Muscle layer of duodenum (tissue), 2 donors: Measurements from ENCODE around the gene TSPAN14.

Experiments
- H3K27ac ChIP-seq: one replicate; pipeline ENCODE4 v1.7.0; 2013; ENCODE audit warnings: mild to moderate bottlenecking, low read length
- H3K27me3 ChIP-seq: one replicate; pipeline ENCODE4 v1.7.0; 2013; ENCODE audit warnings: low read depth, mild to moderate bottlenecking, control low read depth, low read length
- H3K36me3 ChIP-seq, 2 donors: one replicate each; pipeline ENCODE4 v1.7.0; 2013; ENCODE audit warnings: low read length in 2 of 2, control low read depth in 1 of 2, mild to moderate bottlenecking in 1 of 2; ENCODE audit not compliant: insufficient read depth in 2 of 2, control insufficient read depth in 1 of 2
- H3K4me1 ChIP-seq, 2 donors: one replicate each; pipeline ENCODE4 v1.7.0; 2013; ENCODE audit warnings: low read length in 2 of 2, mild to moderate bottlenecking in 2 of 2, control low read depth in 1 of 2, moderate library complexity in 1 of 2; ENCODE audit not compliant: insufficient read depth in 2 of 2, control insufficient read depth in 1 of 2
- H3K4me3 ChIP-seq, 2 donors: one replicate each; pipeline ENCODE4 v1.7.0; 2013; ENCODE audit warnings: low read length in 2 of 2, low read depth in 1 of 2, mild to moderate bottlenecking in 1 of 2
- H3K9me3 ChIP-seq, 2 donors: one replicate each; pipeline ENCODE4 v1.7.0; 2013; ENCODE audit warnings: low read length in 2 of 2, control low read depth in 1 of 2, mild to moderate bottlenecking in 1 of 2; ENCODE audit not compliant: control insufficient read depth in 1 of 2
- donor health status: healthy.

Gene TSPAN14

DNA sequence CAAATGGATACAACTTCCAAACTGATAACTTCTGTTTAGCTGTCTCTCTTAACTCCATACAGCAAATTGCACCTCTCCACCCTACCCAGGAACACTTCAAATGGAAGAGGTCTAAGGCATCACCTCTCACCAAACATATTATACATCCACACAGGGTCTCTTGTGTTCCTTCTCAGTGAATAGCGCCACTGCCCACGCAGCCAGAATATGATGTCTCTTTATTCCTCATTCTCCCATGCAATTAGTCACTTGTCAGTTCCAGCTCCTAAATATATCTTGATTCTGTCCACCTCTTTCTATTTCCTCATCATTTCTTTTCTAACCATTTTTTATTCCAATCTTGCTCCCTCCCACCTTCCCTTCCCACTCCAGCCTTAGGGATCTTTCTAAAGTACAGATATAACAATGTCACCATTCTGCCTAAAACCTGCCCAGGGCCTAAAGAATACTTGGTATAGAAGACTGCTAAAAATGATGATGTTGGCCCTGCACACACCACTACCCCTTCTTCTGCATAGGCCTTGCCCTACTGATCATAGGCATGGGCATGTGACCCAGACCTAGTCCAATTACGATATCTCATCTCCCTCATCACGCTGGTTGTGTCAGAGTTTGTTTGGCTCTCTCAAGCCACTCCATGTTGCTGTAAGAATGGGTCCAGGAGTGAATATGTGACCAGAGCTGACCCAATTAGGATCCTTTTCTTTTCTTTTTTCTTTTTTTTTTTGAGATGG, 5.7 kb upstream of the TSPAN14 start:
- H3K9me3 ChIP-seq = no peaks in the 10 kb centered on the region
- no peaks in the 10 kb centered on the region for H3K36me3 ChIP-seq
- H3K27ac ChIP-seq = no peak overlapping the region
- H3K4me3 ChIP-seq = no peak overlapping the region
- peaks cover 0 to 12% of the 10 kb centered on the region in 2 donors for H3K4me1 ChIP-seq
- H3K27me3 ChIP-seq = no peaks in the 10 kb centered on the region

DNA sequence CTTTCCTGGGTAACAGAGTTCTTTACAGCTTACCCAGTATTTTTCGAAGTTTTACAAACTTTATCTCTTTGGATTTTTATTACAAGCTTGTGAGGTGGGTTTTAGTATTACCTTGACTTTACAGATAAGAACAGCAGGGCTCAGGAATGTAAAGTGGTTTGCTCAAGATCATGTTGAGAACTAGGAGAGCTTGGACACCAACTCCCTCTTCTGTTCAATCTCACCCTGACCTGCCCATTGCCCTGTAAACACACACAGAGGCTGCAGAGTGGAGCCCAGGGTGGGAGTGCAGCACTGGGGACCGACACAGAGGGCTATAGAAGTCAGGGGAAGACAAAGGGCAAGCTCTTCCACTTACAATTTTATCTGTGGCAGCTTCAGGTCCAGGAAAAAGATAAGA, 4.6 kb upstream of the TSPAN14 start:
- H3K4me3 ChIP-seq = no peak overlapping the region
- H3K4me1 ChIP-seq = peaks cover 0 to 1% of the 10 kb centered on the region in 2 donors
- no peaks in the 10 kb centered on the region for H3K36me3 ChIP-seq
- H3K27me3 ChIP-seq = no peaks in the 10 kb centered on the region
- H3K27ac ChIP-seq = no peak overlapping the region
- no peaks in the 10 kb centered on the region for H3K9me3 ChIP-seq

DNA sequence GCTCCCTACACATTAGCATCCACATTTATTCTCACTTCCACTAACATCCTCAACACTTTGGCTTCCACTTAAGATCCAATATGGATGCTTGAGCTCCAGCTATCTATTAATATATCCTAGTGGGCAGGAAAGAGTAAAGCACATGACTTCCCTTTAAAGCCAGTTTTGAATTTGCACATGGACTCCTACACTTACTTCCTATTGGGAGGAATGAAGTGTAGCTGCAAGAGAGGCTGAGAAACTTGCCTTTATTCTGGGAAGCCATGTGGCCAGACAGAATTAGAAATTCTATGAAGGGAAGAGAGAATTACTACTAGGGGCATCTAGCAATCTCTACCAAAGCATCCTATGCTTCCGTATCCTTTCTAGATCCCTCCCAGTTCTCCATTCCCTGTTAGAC, 3.0 kb upstream of the TSPAN14 start:
- H3K27me3 ChIP-seq = no peaks in the 10 kb centered on the region
- H3K27ac ChIP-seq = no peak overlapping the region
- no peak overlapping the region for H3K4me3 ChIP-seq
- no peaks in the 10 kb centered on the region for H3K36me3 ChIP-seq
- H3K4me1 ChIP-seq = peaks cover 6 to 7% of the 10 kb centered on the region in 2 donors
- H3K9me3 ChIP-seq = no peaks in the 10 kb centered on the region

DNA sequence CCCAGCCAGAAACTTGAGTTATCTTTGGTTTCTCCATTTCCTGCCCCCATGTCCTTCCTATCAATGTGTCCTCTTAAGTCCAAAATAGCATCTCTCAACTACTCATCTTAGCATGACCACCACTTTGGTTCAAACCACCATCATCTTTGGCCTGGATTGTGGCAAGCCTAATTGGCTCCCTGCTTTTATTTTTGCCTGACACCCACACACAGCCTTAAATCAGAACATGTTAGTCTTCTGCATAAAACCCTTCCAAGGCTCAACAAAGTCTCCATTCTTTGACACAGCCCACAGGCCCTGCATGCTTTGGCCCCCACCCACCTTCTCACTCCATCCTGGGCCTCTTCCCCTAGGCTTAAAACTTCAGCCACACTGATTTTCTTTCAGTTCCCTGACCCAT, 2.0 kb upstream of the TSPAN14 start:
- no peaks in the 10 kb centered on the region for H3K9me3 ChIP-seq
- no peaks in the 10 kb centered on the region for H3K36me3 ChIP-seq
- no peak overlapping the region for H3K27ac ChIP-seq
- H3K4me1 ChIP-seq = peaks cover 10 to 13% of the 10 kb centered on the region in 2 donors
- H3K4me3 ChIP-seq = no peak overlapping the region
- no peaks in the 10 kb centered on the region for H3K27me3 ChIP-seq

DNA sequence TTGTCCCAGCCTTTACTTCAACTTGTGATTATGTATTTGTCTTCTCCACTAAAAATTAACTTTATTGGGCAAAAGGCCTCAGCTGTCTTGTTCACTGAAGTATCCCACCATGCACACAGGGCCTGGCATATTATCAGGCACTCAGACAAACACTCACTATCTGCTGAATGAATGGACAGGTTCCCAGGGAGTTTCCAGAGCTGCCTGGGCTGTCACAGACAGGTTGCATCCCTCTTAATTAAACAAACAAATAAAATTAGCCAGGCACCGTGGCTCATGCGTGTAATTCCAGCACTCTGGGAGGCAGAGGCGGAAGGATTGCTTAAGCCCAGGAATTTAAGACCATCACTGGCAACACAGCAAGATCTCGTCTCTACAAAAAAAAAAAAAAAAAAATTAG, 1.5 kb upstream of the TSPAN14 start:
- H3K27ac ChIP-seq = no peak overlapping the region

DNA sequence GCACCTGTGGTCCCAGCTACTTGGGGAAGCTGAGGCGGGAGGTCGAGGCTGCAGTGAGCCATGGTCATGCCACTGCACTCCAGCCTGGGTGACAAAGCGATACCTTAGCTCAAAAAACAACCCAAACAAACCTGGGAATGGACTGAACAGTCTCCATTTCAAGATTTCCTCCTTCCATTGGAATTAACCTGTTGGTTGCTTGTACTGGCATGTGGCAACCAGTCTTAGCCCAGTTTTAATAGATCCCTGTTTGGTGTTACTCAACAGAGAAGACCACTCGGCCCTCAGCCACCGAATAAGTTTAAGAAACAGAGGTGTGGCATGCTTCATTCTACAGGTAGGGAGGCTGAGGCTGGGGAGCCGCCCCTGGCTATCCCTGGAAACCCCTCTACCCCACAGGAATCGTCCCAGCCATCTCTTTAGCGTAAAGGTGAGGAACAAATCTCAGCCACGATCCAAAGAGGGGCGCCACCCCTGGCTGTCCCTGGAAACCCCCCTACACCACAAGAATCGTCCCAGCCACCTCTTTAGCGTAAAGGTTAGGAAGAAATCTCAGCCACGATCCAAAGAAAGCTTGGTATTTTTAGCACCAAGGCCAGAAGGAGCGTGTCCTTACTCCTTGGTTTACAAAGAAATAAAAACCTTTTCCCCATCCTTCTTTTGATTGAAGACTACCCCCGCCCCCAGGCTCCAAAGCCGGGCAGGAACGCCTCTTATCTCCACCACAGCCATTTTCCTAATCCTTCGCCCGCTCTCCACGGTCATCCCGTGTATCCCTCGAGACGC, 861 bp upstream of the TSPAN14 start:
- Histone ChIP-seq H3K27me3 (no peaks in the 10 kb centered on the region), H3K9me3 (no peaks in the 10 kb centered on the region), H3K4me1 (peaks cover 17 to 19% of the 10 kb centered on the region in 2 donors), H3K4me3 (peak overlapping the region; percentile 55 to 58), H3K36me3 (no peaks in the 10 kb centered on the region), H3K27ac (peak overlapping the region; percentile 66)

More for the DNA sequence above, 1.5 kb upstream of the TSPAN14 start:
- H3K9me3 ChIP-seq = no peaks in the 10 kb centered on the region
- H3K36me3 ChIP-seq = no peaks in the 10 kb centered on the region
- peaks cover 13 to 16% of the 10 kb centered on the region in 2 donors for H3K4me1 ChIP-seq
- no peaks in the 10 kb centered on the region for H3K27me3 ChIP-seq
- H3K4me3 ChIP-seq = no peak overlapping the region

DNA sequence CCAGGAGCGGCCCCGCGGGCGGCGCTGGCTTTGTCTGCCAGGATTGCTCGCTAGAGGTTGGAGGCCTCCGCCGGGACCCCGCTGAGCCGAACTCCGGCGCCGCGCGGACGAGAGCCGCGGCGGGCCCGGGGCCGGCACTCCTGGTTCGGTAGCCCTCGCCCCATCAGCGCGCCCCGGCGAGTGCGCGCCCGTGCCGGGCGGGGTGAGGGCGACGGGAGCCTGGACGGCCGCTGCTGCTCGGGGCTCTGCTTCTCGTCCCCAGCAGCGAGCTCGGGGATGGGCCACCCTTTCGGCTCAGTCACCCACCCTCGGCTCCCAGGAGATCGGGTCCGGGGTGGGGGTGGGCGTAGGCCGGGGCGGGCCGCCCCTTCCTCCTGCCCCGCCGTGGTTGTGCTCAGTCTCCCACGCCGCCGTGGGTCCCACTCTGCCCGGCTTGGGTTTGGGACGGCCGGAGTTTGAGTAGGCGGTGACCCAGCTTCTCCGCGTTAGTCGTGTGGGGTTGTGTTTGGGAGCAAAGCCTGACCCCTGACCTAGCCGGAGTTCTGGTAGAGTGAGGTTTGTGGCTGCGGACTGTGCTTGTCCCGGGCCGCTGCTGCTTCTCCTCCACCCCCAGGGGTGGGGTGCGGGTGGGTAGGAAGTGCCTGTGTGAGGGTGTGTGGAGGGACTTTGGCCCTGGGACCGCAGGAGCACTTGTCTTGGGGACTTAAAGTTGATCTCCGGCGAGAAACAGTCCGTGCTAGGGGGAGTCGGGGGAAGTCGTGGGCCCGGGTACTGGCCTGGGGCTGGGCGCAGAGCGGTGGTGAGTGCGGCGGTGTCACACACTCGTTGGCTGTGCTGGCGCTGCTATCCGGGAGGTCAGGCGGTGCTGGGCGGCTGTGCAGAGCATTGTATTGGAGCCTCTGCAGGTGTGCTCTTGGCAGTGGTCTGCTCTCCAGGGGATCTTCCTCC, 677 bp downstream of the TSPAN14 start:
- peak overlapping the region; percentile 84 to 85 for H3K4me3 ChIP-seq
- H3K27ac ChIP-seq = peak overlapping the region; percentile 74
- H3K9me3 ChIP-seq = no peaks in the 10 kb centered on the region
- peaks cover 25 to 29% of the 10 kb centered on the region in 2 donors for H3K4me1 ChIP-seq
- no peaks in the 10 kb centered on the region for H3K27me3 ChIP-seq
- no peaks in the 10 kb centered on the region for H3K36me3 ChIP-seq

DNA sequence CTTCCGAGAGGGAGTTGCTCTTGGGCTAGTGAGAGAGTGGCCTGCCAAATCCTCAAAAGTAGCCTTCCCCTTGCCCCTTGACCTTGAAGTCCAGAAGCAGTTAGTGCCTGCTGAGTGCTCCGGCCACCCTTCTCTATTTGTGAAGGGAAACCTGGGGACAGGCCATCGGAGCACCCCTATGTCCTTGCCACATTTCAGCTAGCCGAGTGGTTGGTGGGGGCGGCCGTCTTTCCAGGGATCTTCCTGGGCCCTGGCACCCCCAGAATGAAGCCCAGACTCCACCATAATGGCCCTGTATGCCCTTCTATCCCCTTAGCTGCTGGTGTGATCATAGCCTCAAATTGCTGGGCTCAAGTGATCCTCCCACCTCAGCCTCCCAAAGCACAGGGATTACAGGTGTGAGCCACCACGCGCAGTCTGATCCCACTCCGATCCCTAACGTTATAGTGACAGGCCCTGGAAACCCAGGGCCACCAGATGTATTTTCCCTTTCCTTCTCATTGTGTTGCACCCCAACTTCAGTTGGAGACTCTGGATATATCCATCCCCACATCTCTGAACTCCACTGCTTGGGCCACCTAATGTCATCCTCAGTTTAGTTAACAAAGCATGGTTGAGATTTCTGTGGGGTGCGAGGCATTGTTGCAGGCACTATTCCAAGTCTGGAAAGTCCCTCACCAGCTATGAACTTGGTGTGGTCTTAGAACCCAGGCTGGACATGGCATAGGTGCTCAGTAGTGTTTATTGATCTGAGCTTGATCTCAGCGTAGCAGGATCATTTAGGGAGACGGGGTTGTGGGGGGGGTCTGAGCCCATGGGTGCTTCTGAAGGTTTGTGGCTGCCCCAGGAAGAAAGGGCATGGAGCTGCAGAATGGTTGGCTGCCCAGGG, 1.6 kb downstream of the TSPAN14 start:
- peak overlapping the region; percentile 74 for H3K27ac ChIP-seq
- H3K4me1 ChIP-seq = peaks cover 34 to 38% of the 10 kb centered on the region in 2 donors
- no peaks in the 10 kb centered on the region for H3K9me3 ChIP-seq

DNA sequence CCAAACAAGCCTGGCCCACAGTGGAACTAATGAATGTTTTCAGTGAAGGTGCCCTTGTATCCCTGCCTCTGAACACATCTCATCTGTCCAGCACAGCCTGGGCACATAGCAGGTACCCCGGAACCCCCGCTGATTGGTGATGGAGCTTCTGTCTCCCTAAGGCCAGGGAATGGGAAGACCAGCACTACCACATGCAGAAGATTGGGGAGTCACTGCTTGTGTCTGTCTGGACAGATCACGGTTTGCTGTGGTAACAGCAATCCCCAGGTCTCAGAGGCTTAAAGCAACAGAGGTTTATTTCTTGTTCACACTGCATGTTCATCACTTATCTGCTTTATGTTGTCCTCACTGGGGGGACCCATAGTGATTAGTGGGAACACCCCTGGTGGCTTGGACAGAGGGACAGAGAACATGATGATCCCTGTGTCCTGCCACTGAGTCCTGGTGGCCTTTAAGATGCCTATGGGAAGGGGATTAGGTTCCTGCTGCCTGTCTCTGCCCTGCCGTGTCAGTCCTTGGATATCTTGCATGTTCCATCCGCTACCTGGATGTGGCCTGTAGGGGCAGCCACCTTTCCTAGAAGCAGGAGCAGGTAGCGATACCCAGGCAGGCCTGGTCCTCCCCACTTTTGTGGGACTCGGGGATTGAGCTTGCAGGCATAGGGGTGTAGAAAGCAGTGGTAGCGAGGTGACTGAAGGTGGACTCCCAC, 3.6 kb downstream of the TSPAN14 start:
- Histone ChIP-seq H3K4me1 (peaks cover 52 to 54% of the 10 kb centered on the region in 2 donors), H3K4me3 (no peak overlapping the region), H3K27me3 (no peaks in the 10 kb centered on the region)

More for the DNA sequence above, 1.6 kb downstream of the TSPAN14 start:
- Histone ChIP-seq H3K4me3 (peak overlapping the region; percentile 84 to 85), H3K36me3 (no peaks in the 10 kb centered on the region), H3K27me3 (no peaks in the 10 kb centered on the region)

DNA sequence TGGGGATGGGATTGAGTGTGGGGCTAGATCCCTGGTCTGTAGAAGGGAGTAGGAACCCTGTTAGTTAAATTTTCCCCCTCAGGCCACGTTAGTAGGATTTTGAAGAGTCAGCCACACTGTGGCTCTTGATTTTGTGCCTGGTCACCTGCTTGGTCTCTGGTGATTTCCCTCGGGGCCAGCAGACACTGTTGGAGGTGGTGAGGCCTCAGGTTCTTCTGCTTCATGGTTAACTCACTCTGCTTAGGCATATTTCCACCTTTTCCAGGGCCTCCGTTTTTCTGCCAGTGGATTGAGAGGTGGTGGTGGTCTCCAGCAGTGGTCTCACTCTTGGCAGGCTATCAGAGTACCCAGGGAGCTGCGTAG, 4.1 kb downstream of the TSPAN14 start:
- Histone ChIP-seq H3K4me1 (peaks cover 58 to 60% of the 10 kb centered on the region in 2 donors), H3K27me3 (no peaks in the 10 kb centered on the region), H3K36me3 (no peaks in the 10 kb centered on the region), H3K4me3 (no peak overlapping the region), H3K27ac (peak overlapping the region; percentile 80), H3K9me3 (no peaks in the 10 kb centered on the region)

More for the DNA sequence above, 3.6 kb downstream of the TSPAN14 start:
- Histone ChIP-seq H3K27ac (peak overlapping the region; percentile 80), H3K9me3 (no peaks in the 10 kb centered on the region), H3K36me3 (no peaks in the 10 kb centered on the region)
